HepG2 (cell line): ENCODE results near the gene XPO5.

ENCODE experiments used
- CBFB ChIP-seq: sonication (generic); formaldehyde crosslinking; IDR thresholded peaks from 2 replicates; pipeline ENCODE4 v1.4.0; 2020; ENCODE audit warnings: missing genetic modification reagents
- CTCF ChIP-seq: sonication (generic); formaldehyde crosslinking; IDR thresholded peaks from 2 replicates; pipeline ENCODE4 v1.5.0; 2020; ENCODE audit warnings: mild to moderate bottlenecking, missing genetic modification reagents, moderate library complexity
- HCFC1 ChIP-seq: fragments of 150-350 bp; IDR thresholded peaks from 2 replicates; pipeline ENCODE4 v1.6.1; 2014; ENCODE audit warnings: low read depth, low read length
- ZUFSP ChIP-seq: sonication (generic); formaldehyde crosslinking; IDR thresholded peaks from 2 replicates; pipeline ENCODE4 v1.9.0; 2021; ENCODE audit warnings: missing genetic modification reagents, mild to moderate bottlenecking, borderline replicate concordance

GRCh38 chr6:43505718-43506117, 70.1 kb downstream of the XPO5 start:
- TF ChIP-seq ZUFSP (CRISPR knock-in tag), result no peak
- TF ChIP-seq CBFB (CRISPR knock-in tag), result no peak
- no peak for TF ChIP-seq HCFC1
- TF ChIP-seq CTCF, result peak; percentile 68
